Measurements from ENCODE around the gene ACOXL. TPM values are rescaled to one million over a fixed set of nuclear protein-coding genes. Genes with fewer than 3 reads are reported as not detected.

ACOXL gene
- total and polyA plus RNA-seq, 4 donors: 0.13 TPM; not detected in 3

GRCh38 chr2:110764931-110765330 lies 32.6 kb downstream of the ACOXL start:
- H3K27me3 ChIP-seq (ENCODE audit: control insufficient read depth in 1 of 2, insufficient read depth in 2 of 2, low read length in 1 of 2): no peaks in the 10 kb centered on the region
- DNase-seq: no peak
- no peaks in the 10 kb centered on the region for H3K9me3 ChIP-seq (ENCODE audit: control insufficient read depth, low read length)
- no peak overlapping the region for H3K4me3 ChIP-seq (ENCODE audit: low read length in 2 of 2)
- WGBS, 2 donors: 90 to 100% methylated on average over 1 of the region's 1 CpG
- H3K4me1 ChIP-seq (ENCODE audit: control insufficient read depth in 1 of 2, insufficient read depth in 2 of 2, low read length in 2 of 2): no peaks in the 10 kb centered on the region
- H3K36me3 ChIP-seq (ENCODE audit: control insufficient read depth in 1 of 2, insufficient read depth in 2 of 2, low read length in 1 of 2): no peaks in the 10 kb centered on the region
- no peak overlapping the region for H3K27ac ChIP-seq (ENCODE audit: low read depth in 1 of 2, low read length in 2 of 2)
- ATAC-seq (ENCODE audit: low FRiP score): no peak
- intact Hi-C loops (cut with DNase I): no loop called here

GRCh38 chr2:110766291-110766690 lies 33.9 kb downstream of the ACOXL start:
- Histone ChIP-seq H3K27ac (ENCODE audit: low read depth in 1 of 2, low read length in 2 of 2) (no peak overlapping the region), H3K4me1 (ENCODE audit: control insufficient read depth in 1 of 2, insufficient read depth in 2 of 2, low read length in 2 of 2) (no peaks in the 10 kb centered on the region), H3K4me3 (ENCODE audit: low read length in 2 of 2) (no peak overlapping the region), H3K9me3 (ENCODE audit: control insufficient read depth, low read length) (no peaks in the 10 kb centered on the region), H3K36me3 (ENCODE audit: control insufficient read depth in 1 of 2, insufficient read depth in 2 of 2, low read length in 1 of 2) (no peaks in the 10 kb centered on the region), H3K27me3 (ENCODE audit: control insufficient read depth in 1 of 2, insufficient read depth in 2 of 2, low read length in 1 of 2) (no peaks in the 10 kb centered on the region)
- WGBS, 2 donors: 68 to 79% methylated on average over 3 of the region's 3 CpGs
- no peak for ATAC-seq (ENCODE audit: low FRiP score)
- intact Hi-C loops (cut with DNase I): no loop called here
- DNase-seq: no peak

GRCh38 chr2:110768591-110768990 lies 36.2 kb downstream of the ACOXL start:
- no peak for DNase-seq
- ATAC-seq (ENCODE audit: low FRiP score): no peak
- Histone ChIP-seq H3K27ac (ENCODE audit: low read depth in 1 of 2, low read length in 2 of 2) (no peak overlapping the region), H3K27me3 (ENCODE audit: control insufficient read depth in 1 of 2, insufficient read depth in 2 of 2, low read length in 1 of 2) (no peaks in the 10 kb centered on the region), H3K4me1 (ENCODE audit: control insufficient read depth in 1 of 2, insufficient read depth in 2 of 2, low read length in 2 of 2) (no peaks in the 10 kb centered on the region), H3K4me3 (ENCODE audit: low read length in 2 of 2) (no peak overlapping the region), H3K36me3 (ENCODE audit: control insufficient read depth in 1 of 2, insufficient read depth in 2 of 2, low read length in 1 of 2) (no peaks in the 10 kb centered on the region), H3K9me3 (ENCODE audit: control insufficient read depth, low read length) (no peaks in the 10 kb centered on the region)
- intact Hi-C loops (cut with DNase I): no loop called here
- WGBS, 2 donors: 94 to 98% methylated on average over 10 of the region's 10 CpGs

GRCh38 chr2:110770404-110770958 lies 38.1 kb downstream of the ACOXL start:
- no peak overlapping the region for H3K4me3 ChIP-seq (ENCODE audit: low read length in 2 of 2)
- WGBS, 2 donors: 62 to 73% methylated on average over 16 of the region's 16 CpGs
- no peak overlapping the region for H3K27ac ChIP-seq (ENCODE audit: low read depth in 1 of 2, low read length in 2 of 2)

GRCh38 chr2:110770959-110771431 lies 38.6 kb downstream of the ACOXL start:
- no peak overlapping the region for H3K27ac ChIP-seq (ENCODE audit: low read depth in 1 of 2, low read length in 2 of 2)
- H3K36me3 ChIP-seq (ENCODE audit: control insufficient read depth in 1 of 2, insufficient read depth in 2 of 2, low read length in 1 of 2): no peaks in the 10 kb centered on the region
- DNase-seq (no peak), ATAC-seq (ENCODE audit: low FRiP score) (peak; percentile 15)
- 72 to 75% methylated on average over 7 of the region's 7 CpGs for WGBS, 2 donors
- no peaks in the 10 kb centered on the region for H3K27me3 ChIP-seq (ENCODE audit: control insufficient read depth in 1 of 2, insufficient read depth in 2 of 2, low read length in 1 of 2)
- no peaks in the 10 kb centered on the region for H3K9me3 ChIP-seq (ENCODE audit: control insufficient read depth, low read length)
- no peak overlapping the region for H3K4me3 ChIP-seq (ENCODE audit: low read length in 2 of 2)
- intact Hi-C loops (cut with DNase I): no loop called here
- no peaks in the 10 kb centered on the region for H3K4me1 ChIP-seq (ENCODE audit: control insufficient read depth in 1 of 2, insufficient read depth in 2 of 2, low read length in 2 of 2)

More at GRCh38 chr2:110770404-110770958, 38.1 kb downstream of the ACOXL start:
- H3K36me3 ChIP-seq (ENCODE audit: control insufficient read depth in 1 of 2, insufficient read depth in 2 of 2, low read length in 1 of 2): no peaks in the 10 kb centered on the region
- no peak for DNase-seq
- ATAC-seq (ENCODE audit: low FRiP score): peak; percentile 31
- H3K27me3 ChIP-seq (ENCODE audit: control insufficient read depth in 1 of 2, insufficient read depth in 2 of 2, low read length in 1 of 2): no peaks in the 10 kb centered on the region
- intact Hi-C loops (cut with DNase I): no loop called here
- no peaks in the 10 kb centered on the region for H3K9me3 ChIP-seq (ENCODE audit: control insufficient read depth, low read length)
- H3K4me1 ChIP-seq (ENCODE audit: control insufficient read depth in 1 of 2, insufficient read depth in 2 of 2, low read length in 2 of 2): no peaks in the 10 kb centered on the region

- Histone ChIP-seq H3K27me3 (ENCODE audit: control insufficient read depth in 1 of 2, insufficient read depth in 2 of 2, low read length in 1 of 2) (no peaks in the 10 kb centered on the region), H3K9me3 (ENCODE audit: control insufficient read depth, low read length) (no peaks in the 10 kb centered on the region), H3K27ac (ENCODE audit: low read depth in 1 of 2, low read length in 2 of 2) (no peak overlapping the region), H3K36me3 (ENCODE audit: control insufficient read depth in 1 of 2, insufficient read depth in 2 of 2, low read length in 1 of 2) (no peaks in the 10 kb centered on the region), H3K4me1 (ENCODE audit: control insufficient read depth in 1 of 2, insufficient read depth in 2 of 2, low read length in 2 of 2) (no peaks in the 10 kb centered on the region), H3K4me3 (ENCODE audit: low read length in 2 of 2) (no peak overlapping the region)
- intact Hi-C loops (cut with DNase I): no loop called here
- ATAC-seq (ENCODE audit: low FRiP score) (no peak), DNase-seq (no peak)
- WGBS, 2 donors: 96 to 97% methylated on average over 5 of the region's 5 CpGs
Measured at GRCh38 chr2:110771547-110772382, 39.4 kb downstream of the ACOXL start.

GRCh38 chr2:110772383-110772755 lies 40.0 kb downstream of the ACOXL start:
- DNase-seq (no peak), ATAC-seq (ENCODE audit: low FRiP score) (no peak)
- H3K36me3 ChIP-seq (ENCODE audit: control insufficient read depth in 1 of 2, insufficient read depth in 2 of 2, low read length in 1 of 2): no peaks in the 10 kb centered on the region
- no peaks in the 10 kb centered on the region for H3K4me1 ChIP-seq (ENCODE audit: control insufficient read depth in 1 of 2, insufficient read depth in 2 of 2, low read length in 2 of 2)
- H3K4me3 ChIP-seq (ENCODE audit: low read length in 2 of 2): no peak overlapping the region
- 88 to 89% methylated on average over 6 of the region's 6 CpGs for WGBS, 2 donors
- H3K27ac ChIP-seq (ENCODE audit: low read depth in 1 of 2, low read length in 2 of 2): no peak overlapping the region
- intact Hi-C loops (cut with DNase I): no loop called here
- no peaks in the 10 kb centered on the region for H3K9me3 ChIP-seq (ENCODE audit: control insufficient read depth, low read length)
- H3K27me3 ChIP-seq (ENCODE audit: control insufficient read depth in 1 of 2, insufficient read depth in 2 of 2, low read length in 1 of 2): no peaks in the 10 kb centered on the region

GRCh38 chr2:110773401-110773921 lies 41.1 kb downstream of the ACOXL start:
- no peaks in the 10 kb centered on the region for H3K36me3 ChIP-seq (ENCODE audit: control insufficient read depth in 1 of 2, insufficient read depth in 2 of 2, low read length in 1 of 2)
- 0 to 6% methylated on average over 6 of the region's 6 CpGs for WGBS, 2 donors
- ATAC-seq (ENCODE audit: low FRiP score): peak; percentile 86
- intact Hi-C loops (cut with DNase I): no loop called here
- no peak overlapping the region for H3K4me3 ChIP-seq (ENCODE audit: low read length in 2 of 2)
- DNase-seq: peak; percentile 83 to 84
- no peaks in the 10 kb centered on the region for H3K27me3 ChIP-seq (ENCODE audit: control insufficient read depth in 1 of 2, insufficient read depth in 2 of 2, low read length in 1 of 2)
- H3K9me3 ChIP-seq (ENCODE audit: control insufficient read depth, low read length): no peaks in the 10 kb centered on the region
- H3K4me1 ChIP-seq (ENCODE audit: control insufficient read depth in 1 of 2, insufficient read depth in 2 of 2, low read length in 2 of 2): no peaks in the 10 kb centered on the region
- H3K27ac ChIP-seq (ENCODE audit: low read depth in 1 of 2, low read length in 2 of 2): no peak overlapping the region

- H3K27me3 ChIP-seq (ENCODE audit: control insufficient read depth in 1 of 2, insufficient read depth in 2 of 2, low read length in 1 of 2): no peaks in the 10 kb centered on the region
- H3K36me3 ChIP-seq (ENCODE audit: control insufficient read depth in 1 of 2, insufficient read depth in 2 of 2, low read length in 1 of 2): no peaks in the 10 kb centered on the region
- DNase-seq: no peak
- H3K27ac ChIP-seq (ENCODE audit: low read depth in 1 of 2, low read length in 2 of 2): no peak overlapping the region
- H3K9me3 ChIP-seq (ENCODE audit: control insufficient read depth, low read length): no peaks in the 10 kb centered on the region
- no peak overlapping the region for H3K4me3 ChIP-seq (ENCODE audit: low read length in 2 of 2)
- 76 to 83% methylated on average over 2 of the region's 2 CpGs for WGBS, 2 donors
- no peak for ATAC-seq (ENCODE audit: low FRiP score)
- H3K4me1 ChIP-seq (ENCODE audit: control insufficient read depth in 1 of 2, insufficient read depth in 2 of 2, low read length in 2 of 2): no peaks in the 10 kb centered on the region
- intact Hi-C loops (cut with DNase I): no loop called here
Measured at GRCh38 chr2:110774701-110775100, 42.3 kb downstream of the ACOXL start.
